Measurements from ENCODE around the gene NAPEPLD.
"Not testable (repeated sequence)": the region's sequence is repeated elsewhere in the genome, so short reads cannot be mapped to it uniquely, and the experiment has no call there.

DNA sequence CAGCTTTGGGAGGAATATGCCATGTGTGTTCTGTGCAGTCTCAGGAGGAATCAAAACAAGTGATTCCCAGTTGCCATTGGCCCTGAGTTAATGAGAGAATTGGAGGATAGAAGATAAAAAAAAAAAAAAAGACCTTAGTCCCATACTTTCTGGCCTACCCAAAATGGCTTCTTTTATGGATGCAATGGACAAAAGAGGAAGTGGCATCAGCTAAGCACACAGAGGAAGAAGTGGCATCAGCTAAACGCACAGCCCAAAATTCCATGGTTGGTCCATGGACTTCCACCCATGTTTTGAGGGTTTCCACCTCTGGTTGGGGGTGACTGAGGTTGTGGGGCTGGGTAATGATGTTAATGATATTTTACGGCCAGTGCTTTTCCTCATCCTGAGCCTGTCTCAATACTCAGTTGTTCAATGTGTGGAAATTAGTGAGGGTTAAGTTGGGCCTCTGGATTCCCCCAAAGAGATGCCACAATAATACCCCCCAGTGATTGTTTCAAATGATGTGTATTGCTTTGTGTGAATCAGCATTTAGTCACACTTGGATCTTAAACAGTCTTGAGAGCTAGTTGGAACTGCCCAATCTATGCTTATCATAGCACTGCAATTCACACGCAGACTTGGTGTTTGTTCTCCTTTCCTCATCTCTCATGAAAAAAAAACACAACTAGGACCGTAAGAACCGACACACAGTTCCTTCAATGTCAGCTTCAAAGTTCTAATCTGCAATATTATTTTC, 14.4 kb upstream of the NAPEPLD start:
- TF ChIP-seq CTCF, POLR2A (IDR thresholded peaks at IDR 0.05): not testable (repeated sequence)
